Measurements from ENCODE around the gene SH2D4B. TPM values are rescaled to one million over a fixed set of nuclear protein-coding genes. Genes with fewer than 3 reads are reported as not detected.
A peak's percentile ranks its signal among the peaks of the same experiment; 100 is the strongest.

Gene SH2D4B
- total RNA-seq, 8 experiments from 2014 or later = 0.14 to 1.1 (median 0.29) TPM

DNA sequence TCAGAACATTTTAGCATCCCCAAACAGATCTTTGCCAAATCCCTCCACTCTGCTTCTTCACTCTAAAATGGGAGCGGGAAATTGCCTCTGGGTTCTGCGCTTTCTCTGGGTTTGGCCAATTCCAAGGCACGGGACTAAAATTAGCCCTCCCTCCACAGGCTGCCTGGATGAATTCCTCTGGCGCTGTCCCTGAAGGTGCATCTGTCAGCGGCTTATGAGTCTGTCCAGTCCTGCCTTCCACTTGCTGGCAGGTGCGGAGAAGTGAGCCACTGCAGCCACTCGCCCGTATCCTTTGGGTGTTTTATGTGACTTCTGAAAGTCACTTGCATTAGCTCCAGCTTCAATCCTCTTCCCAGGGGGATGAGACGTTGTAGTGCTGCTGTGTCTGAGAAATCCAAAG, 121.6 kb downstream of the SH2D4B start:
- Histone ChIP-seq H3K27ac (no peak overlapping the region), H3K4me3 (no peak overlapping the region), H3K4me1 (replicated peaks in 1 of 2) (peaks cover 0 to 3% of the 10 kb centered on the region in 2 donors)
- 0 to 100% (median 90%) methylated on average over 1 to 9 of the region's 9 CpGs; no CpG with 5 or more reads in 3 of the 10 experiments for WGBS, 10 experiments
- no peak for ATAC-seq (replicated peaks in 6 of 8)
- in situ Hi-C loops (cut with MboI; ENCODE audit: low pct_unique_long_range_greater_than_20kb in 2 of 9, low sequenced_read_pairs in 9 of 9, unreplicated experiment in 9 of 9) = no loop called here

DNA sequence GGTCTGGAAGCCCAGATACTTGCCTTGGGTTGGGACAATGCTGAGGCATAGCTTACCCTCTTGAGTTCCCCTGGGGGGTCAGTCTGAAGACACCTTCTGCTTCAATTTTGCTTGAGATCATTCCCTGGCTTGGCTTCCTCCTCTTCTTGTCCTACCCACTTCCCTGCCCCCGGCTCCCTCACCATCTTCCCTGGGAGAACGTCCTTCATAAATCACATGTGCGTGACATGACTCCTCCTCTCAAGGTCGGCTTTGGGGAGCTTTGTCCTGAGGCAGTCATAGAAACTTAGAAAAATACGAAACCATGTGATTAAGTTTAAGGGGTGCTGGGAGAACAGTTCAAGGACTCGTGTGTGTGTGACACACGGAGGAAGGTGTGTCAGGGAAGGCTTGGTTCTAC, 122.6 kb downstream of the SH2D4B start:
- no peak for ATAC-seq (replicated peaks in 6 of 8)
- in situ Hi-C loops (cut with MboI; ENCODE audit: low pct_unique_long_range_greater_than_20kb in 2 of 9, low sequenced_read_pairs in 9 of 9, unreplicated experiment in 9 of 9) = no loop called here
- Histone ChIP-seq H3K4me1 (replicated peaks in 1 of 2) (peaks cover 0 to 3% of the 10 kb centered on the region in 2 donors), H3K4me3 (no peak overlapping the region), H3K27ac (no peak overlapping the region)
- 13 to 85% (median 51%) methylated on average over 2 to 7 of the region's 7 CpGs; no CpG with 5 or more reads in 3 of the 10 experiments for WGBS, 10 experiments

DNA sequence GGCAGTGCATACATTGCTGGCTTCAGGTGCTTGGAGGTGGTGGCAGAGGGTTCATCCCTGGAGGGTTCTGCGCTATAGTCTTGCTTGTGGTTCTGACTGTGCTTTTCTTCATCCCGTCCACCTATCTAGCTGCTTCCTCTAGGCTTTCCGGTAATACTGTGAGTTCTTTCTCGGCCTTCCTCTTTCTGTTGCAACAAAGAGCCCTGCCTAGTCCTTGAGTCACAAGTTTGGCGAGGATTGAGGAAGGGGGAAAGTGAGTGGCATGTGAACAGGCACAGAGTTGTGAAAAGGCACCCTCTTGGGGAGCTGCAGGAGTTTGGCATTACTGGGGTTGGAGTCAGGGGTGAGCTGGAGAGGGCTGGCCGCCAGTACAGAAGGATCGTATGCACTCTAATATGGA, 123.0 kb downstream of the SH2D4B start:
- ATAC-seq (replicated peaks in 6 of 8) = no peak

DNA sequence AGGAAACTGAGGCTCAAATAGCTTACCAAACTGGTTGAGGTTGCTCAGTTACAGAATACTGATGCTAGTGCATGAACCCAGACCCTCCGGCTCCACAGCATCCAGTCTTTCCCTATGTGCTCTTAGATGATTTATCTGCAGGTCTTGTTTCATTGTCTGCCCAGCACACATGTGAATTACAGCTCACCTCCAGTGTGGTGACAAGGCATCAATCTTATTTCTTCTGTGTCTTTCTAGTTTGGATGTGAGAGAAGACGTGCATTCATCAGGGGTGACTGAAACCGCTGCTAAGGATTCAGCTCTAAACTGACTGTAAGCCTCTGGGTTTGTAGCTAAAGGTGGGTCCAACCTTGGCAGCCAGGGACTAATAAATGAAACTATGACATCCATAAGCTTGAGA, 123.8 kb downstream of the SH2D4B start:
- in situ Hi-C loops (cut with MboI; ENCODE audit: low pct_unique_long_range_greater_than_20kb in 2 of 9, low sequenced_read_pairs in 9 of 9, unreplicated experiment in 9 of 9) = no loop called here
- WGBS, 10 experiments = 8 to 100% (median 75%) methylated on average over 1 to 3 of the region's 3 CpGs; no CpG with 5 or more reads in 1 of the 10 experiments
- Histone ChIP-seq H3K4me3 (no peak overlapping the region), H3K27ac (no peak overlapping the region), H3K4me1 (replicated peaks in 1 of 2) (peaks cover 0 to 3% of the 10 kb centered on the region in 2 donors)
- ATAC-seq (replicated peaks in 6 of 8) = no peak

More for the DNA sequence above, 123.0 kb downstream of the SH2D4B start:
- peaks cover 0 to 3% of the 10 kb centered on the region in 2 donors for H3K4me1 ChIP-seq (replicated peaks in 1 of 2)
- 36 to 100% (median 89%) methylated on average over 1 to 7 of the region's 7 CpGs; no CpG with 5 or more reads in 4 of the 10 experiments for WGBS, 10 experiments
- no peak overlapping the region for H3K27ac ChIP-seq
- no peak overlapping the region for H3K4me3 ChIP-seq
- in situ Hi-C loops (cut with MboI; ENCODE audit: low pct_unique_long_range_greater_than_20kb in 2 of 9, low sequenced_read_pairs in 9 of 9, unreplicated experiment in 9 of 9) = no loop called here

DNA sequence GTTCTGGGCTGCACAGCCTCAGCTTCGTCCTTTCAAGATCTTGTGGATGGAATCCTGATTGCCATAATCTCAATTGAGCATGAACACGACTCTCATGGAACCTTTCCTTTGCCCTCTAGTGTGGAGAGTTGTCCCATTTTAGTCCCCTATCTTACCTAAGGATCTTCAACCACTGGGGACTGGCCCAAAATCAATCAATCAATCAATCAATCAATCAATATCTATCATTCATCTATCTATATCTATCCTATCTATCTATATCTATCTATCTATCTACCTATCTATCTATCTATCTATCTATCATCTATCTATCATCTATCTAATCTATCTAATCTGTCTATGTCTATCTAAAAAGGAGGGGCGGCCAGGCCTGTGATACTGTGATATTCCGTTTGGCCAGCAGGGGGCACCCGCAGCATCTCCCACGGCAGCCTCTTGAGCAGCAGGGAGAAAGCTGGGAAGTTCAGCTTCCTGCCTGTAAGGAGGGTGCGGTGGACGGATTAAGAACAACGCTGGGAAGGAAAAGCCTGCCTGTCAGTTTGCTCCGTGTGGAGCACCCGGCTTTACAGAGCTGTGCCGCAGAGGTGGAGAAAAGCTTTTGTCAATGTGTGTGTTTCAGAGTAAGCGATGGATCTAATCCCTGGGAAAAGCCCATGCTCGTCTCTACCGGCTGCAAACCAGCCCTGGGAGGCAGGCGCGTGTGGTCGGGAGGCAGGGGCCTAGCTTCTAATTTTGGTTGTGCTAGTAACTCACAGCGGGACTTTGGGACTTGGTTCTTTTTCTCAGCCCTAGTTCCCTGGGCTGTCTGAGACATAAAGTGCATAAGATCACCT, 124.9 kb downstream of the SH2D4B start:
- in situ Hi-C loops (cut with MboI; ENCODE audit: low pct_unique_long_range_greater_than_20kb in 2 of 9, low sequenced_read_pairs in 9 of 9, unreplicated experiment in 9 of 9) = no loop called here
- peak; percentile 87 to 97 (median 90) for ATAC-seq (replicated peaks in 6 of 8)
- WGBS, 10 experiments = 0 to 29% (median 7%) methylated on average over 2 to 10 of the region's 19 CpGs
- peaks cover 0 to 3% of the 10 kb centered on the region in 2 donors for H3K4me1 ChIP-seq (replicated peaks in 1 of 2)
- peak overlapping the region; percentile 7 to 21 (median 18) for H3K4me3 ChIP-seq
- H3K27ac ChIP-seq = no peak overlapping the region

DNA sequence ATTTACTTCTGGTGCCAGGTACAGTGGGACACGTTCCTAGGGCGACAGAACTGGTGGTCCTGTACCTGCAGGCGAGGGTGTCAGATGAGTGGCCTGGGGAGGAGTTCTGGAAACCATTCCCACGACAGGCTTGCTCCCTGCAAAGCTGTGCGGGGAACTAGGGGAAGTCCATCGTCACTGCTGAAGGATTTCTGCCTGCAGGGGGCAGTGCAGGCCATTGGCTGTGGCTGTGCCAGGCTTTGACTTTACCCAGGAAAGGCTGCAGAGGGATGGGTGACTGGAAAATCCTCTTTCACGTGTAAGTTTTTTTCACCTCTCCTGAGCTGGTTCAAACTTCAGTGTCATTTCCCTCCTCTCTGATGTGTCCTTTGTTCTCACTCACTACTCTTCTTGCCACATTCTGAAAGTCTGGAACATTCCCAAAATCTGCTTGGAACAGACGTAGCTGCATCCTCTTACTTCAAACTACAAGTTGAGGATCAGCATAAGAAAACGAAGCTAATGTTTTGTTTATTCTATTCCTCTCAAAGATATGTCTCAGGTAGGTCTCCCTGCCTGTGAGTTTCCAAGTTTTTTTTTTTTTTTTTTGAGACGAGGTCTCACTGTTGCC, 126.5 kb downstream of the SH2D4B start:
- in situ Hi-C loops (cut with MboI; ENCODE audit: low pct_unique_long_range_greater_than_20kb in 2 of 9, low sequenced_read_pairs in 9 of 9, unreplicated experiment in 9 of 9) = no loop called here
- WGBS, 10 experiments = 13 to 100% (median 33%) methylated on average over 1 to 7 of the region's 10 CpGs
- peaks cover 0 to 3% of the 10 kb centered on the region in 2 donors for H3K4me1 ChIP-seq (replicated peaks in 1 of 2)

DNA sequence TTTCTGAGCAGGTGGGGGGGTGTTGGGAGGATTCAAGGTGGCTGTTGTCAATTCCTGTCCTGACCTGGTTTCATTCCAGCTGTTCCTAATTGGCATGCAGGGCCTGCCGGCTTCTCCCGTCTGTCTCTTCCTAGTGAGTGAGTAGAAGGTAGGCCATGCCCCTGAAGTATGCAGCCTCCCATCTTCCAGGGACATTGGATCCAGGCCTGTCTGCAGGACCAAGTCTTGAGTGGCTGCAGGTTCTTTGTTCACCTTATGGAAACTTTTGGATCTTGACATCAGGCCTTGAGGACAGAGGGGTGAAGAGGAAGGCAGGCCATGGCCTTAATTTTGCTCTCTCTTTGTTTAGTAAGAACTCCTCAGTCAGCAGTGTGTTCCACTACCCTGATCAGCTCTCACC, 131.8 kb downstream of the SH2D4B start:
- in situ Hi-C loops (cut with MboI; ENCODE audit: low pct_unique_long_range_greater_than_20kb in 2 of 9, low sequenced_read_pairs in 9 of 9, unreplicated experiment in 9 of 9) = no loop called here
- H3K27ac ChIP-seq = no peak overlapping the region
- no peaks in the 10 kb centered on the region for H3K4me1 ChIP-seq (replicated peaks in 1 of 2)
- no CpG with 5 or more reads among the region's 2 CpGs for WGBS, 10 experiments
- no peak for ATAC-seq (replicated peaks in 6 of 8)
- H3K4me3 ChIP-seq = no peak overlapping the region

More for the DNA sequence above, 126.5 kb downstream of the SH2D4B start:
- Histone ChIP-seq H3K27ac (no peak overlapping the region), H3K4me3 (no peak overlapping the region)
- ATAC-seq (replicated peaks in 6 of 8) = peak; percentile 73 to 92 (median 80)

DNA sequence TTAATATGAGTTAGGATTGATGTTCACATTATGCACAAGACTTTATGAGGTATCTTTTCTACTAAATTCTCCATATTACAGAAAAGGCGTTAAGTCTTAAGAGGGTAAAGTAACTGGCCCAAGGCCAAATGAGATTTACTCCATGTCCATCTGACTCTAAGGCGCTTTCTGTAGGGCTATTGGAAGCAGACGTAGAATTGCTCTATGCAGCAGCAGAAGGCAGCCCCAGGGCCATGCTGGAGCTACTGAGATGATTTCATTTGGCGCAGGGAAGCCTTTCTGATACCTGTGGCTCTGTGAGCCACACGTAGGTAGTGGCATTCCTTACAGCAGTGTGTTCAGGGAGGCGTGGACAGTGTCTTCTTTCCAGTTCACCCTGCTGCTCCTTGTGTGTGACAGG, 133.1 kb downstream of the SH2D4B start:
- no peak overlapping the region for H3K4me3 ChIP-seq
- no peak overlapping the region for H3K27ac ChIP-seq
- peak in 3 of 8 experiments; percentile 16 to 55 (median 32) for ATAC-seq (replicated peaks in 6 of 8)
- no peaks in the 10 kb centered on the region for H3K4me1 ChIP-seq (replicated peaks in 1 of 2)
- in situ Hi-C loops (cut with MboI; ENCODE audit: low pct_unique_long_range_greater_than_20kb in 2 of 9, low sequenced_read_pairs in 9 of 9, unreplicated experiment in 9 of 9) = no loop called here
- WGBS, 10 experiments = 32 to 100% (median 81%) methylated on average over 1 to 6 of the region's 6 CpGs

DNA sequence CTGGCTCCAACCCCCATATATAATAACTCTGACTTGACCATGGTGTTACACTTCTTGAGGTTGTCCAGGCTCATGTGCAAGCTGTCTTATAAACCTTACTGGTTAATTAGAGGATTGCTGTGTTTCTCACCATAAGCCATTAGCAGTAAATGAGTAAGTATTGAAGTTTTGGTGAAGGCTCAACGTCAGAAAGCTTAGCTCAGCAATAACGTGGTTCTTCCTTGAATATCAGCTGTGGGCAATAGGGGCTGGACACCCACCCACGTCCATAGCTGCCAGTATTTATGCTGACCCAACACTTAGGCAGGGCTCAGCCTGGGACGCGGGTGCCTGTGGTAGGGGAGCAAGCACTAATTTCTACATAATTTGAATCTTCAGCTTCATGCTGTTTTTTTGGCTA, 134.1 kb downstream of the SH2D4B start:
- in situ Hi-C loops (cut with MboI; ENCODE audit: low pct_unique_long_range_greater_than_20kb in 2 of 9, low sequenced_read_pairs in 9 of 9, unreplicated experiment in 9 of 9) = no loop called here

DNA sequence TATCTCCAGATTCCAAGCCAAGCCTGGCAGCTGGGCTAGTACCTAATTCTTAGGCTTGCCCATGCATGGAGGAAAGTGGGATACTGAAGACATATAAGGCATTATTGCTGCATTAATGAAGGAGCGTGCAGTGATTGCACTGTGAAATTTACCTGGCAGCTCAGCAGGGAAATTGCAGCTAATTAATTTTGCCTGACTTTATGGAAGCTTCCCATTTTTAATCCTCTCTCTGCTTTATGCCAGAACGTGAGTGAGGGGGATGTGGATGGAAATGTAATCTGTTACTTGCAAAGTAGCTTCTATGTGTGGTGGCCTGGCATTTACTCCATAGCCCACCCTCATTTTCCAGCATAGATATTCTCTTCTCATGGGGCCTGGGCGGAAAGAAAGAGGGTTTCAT, 134.9 kb downstream of the SH2D4B start:
- ATAC-seq (replicated peaks in 6 of 8) = no peak
- in situ Hi-C loops (cut with MboI; ENCODE audit: low pct_unique_long_range_greater_than_20kb in 2 of 9, low sequenced_read_pairs in 9 of 9, unreplicated experiment in 9 of 9) = no loop called here

More for the DNA sequence above, 134.1 kb downstream of the SH2D4B start:
- no peak overlapping the region for H3K4me3 ChIP-seq
- H3K27ac ChIP-seq = no peak overlapping the region
- no peaks in the 10 kb centered on the region for H3K4me1 ChIP-seq (replicated peaks in 1 of 2)
- WGBS, 10 experiments = 0 to 94% (median 60%) methylated on average over 3 to 5 of the region's 5 CpGs; no CpG with 5 or more reads in 2 of the 10 experiments
- ATAC-seq (replicated peaks in 6 of 8) = no peak

DNA sequence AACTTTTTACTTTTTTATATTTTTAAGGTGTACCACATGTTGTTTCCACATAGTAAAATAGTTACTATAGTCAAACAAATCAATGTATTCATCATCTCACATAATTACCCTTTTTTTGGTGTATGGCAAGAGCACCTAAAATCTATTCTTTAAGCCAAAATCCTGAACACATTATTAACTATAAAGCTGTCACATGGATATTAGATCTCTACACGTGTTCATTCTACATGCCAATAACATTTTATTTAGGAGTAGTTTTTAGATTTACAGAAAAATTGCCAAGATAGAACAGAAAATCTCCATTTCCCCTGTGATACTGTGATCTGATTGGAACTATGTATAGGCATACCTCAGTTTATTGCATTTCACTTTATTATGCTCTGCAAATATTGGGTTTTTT, 137.1 kb downstream of the SH2D4B start:
- H3K27ac ChIP-seq = no peak overlapping the region
- in situ Hi-C loops (cut with MboI; ENCODE audit: low pct_unique_long_range_greater_than_20kb in 2 of 9, low sequenced_read_pairs in 9 of 9, unreplicated experiment in 9 of 9) = loop anchor here in 2 of 9 experiments (25.0 kb wide), 2 partner anchors 262 to 337 kb away; no protein-coding TSS in a partner anchor
- WGBS, 10 experiments = 0 to 80% (median 38%) methylated on average over 1 of the region's 1 CpG; no CpG with 5 or more reads in 1 of the 10 experiments
- ATAC-seq (replicated peaks in 6 of 8) = no peak
- no peak overlapping the region for H3K4me3 ChIP-seq
- H3K4me1 ChIP-seq (replicated peaks in 1 of 2) = no peaks in the 10 kb centered on the region

More for the DNA sequence above, 134.9 kb downstream of the SH2D4B start:
- no peaks in the 10 kb centered on the region for H3K4me1 ChIP-seq (replicated peaks in 1 of 2)
- 0 to 100% (median 78%) methylated on average over 1 to 3 of the region's 3 CpGs for WGBS, 10 experiments
- no peak overlapping the region for H3K27ac ChIP-seq
- no peak overlapping the region for H3K4me3 ChIP-seq

DNA sequence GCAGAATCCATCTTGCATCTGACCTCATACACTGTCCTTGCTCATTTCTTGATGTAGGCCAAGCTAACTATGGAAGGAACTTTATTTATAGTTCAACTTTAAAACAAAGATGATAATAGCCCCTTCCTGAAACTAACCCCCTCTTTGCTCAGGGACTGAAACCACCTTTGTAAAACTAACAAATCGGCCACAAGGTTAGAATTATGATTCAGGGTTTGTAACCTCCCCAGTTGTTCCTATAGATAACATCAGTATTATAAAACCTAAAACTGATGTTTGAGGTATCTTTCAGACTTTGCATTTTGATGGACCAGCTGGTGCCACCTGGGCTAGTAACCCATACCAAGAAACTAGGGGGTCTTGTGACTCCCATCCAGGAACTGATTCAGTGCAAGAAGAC, 143.4 kb downstream of the SH2D4B start:
- in situ Hi-C loops (cut with MboI; ENCODE audit: low pct_unique_long_range_greater_than_20kb in 2 of 9, low sequenced_read_pairs in 9 of 9, unreplicated experiment in 9 of 9) = loop anchor here in 2 of 9 experiments (25.0 kb wide), 2 partner anchors 256 to 331 kb away; no protein-coding TSS in a partner anchor
- Histone ChIP-seq H3K27ac (no peak overlapping the region), H3K4me3 (no peak overlapping the region), H3K4me1 (replicated peaks in 1 of 2) (peaks cover 0 to 3% of the 10 kb centered on the region in 2 donors)
- WGBS, 10 experiments = 33 to 100% (median 83%) methylated on average over 1 of the region's 1 CpG
- no peak for ATAC-seq (replicated peaks in 6 of 8)

DNA sequence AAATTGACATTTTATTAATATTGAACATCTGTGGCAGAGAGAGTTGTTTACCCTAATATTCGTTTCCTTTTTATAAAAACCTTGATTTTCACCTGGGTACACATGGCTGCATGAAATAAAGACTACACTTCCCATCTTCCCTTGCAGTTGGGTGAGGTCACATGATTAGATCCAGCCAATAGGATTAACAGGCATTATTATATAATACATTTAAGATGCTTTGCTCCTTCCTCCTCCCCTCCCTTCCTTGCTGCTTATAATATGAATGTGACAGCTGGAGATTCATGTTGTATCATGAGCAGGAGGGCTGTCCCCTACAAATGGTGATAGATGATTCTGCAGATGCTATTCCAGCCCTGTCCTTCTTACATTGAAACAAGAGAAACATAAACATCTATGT, 146.6 kb downstream of the SH2D4B start:
- Histone ChIP-seq H3K4me1 (replicated peaks in 1 of 2) (peaks cover 0 to 3% of the 10 kb centered on the region in 2 donors), H3K4me3 (no peak overlapping the region), H3K27ac (no peak overlapping the region)
- 0 to 63% (median 7%) methylated on average over 1 of the region's 1 CpG; no CpG with 5 or more reads in 2 of the 10 experiments for WGBS, 10 experiments
- peak; percentile 28 to 84 (median 76) for ATAC-seq (replicated peaks in 6 of 8)
- in situ Hi-C loops (cut with MboI; ENCODE audit: low pct_unique_long_range_greater_than_20kb in 2 of 9, low sequenced_read_pairs in 9 of 9, unreplicated experiment in 9 of 9) = loop anchor here in 2 of 9 experiments (25.0 kb wide), 2 partner anchors 253 to 328 kb away; no protein-coding TSS in a partner anchor
